T-helper 22 cell (primary cell): ENCODE measurements around the gene TWF2.

Source experiments
- DNase-seq: peaks from one replicate; pipeline ENCODE4 v3.0.0-alpha.2; 2020; ENCODE audit warnings: low read depth

TWF2 gene

DNA sequence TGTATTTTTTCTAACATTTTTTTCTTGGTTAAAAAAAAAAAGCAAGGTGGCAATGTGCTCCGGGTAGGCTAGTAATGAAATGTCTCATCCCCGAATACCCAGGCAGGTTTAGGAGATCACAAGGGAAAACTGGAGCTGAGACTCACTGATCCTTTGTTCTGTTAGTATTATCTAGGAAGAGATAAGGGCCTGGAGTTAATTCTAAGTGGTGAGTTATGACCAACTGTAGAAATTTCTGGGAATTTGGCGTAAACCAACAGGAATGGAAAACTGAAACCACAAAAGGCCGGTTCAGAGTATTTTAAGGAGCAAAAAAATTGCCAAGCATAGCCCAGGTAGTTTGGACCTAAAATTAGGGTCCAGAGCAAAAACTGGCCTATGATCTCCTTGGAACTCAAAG is 19.0 kb upstream of the TWF2 start:
- DNase-seq = no peak

- no peak for DNase-seq
Observed at GRCh38 chr3:52256622-52257021, 17.7 kb upstream of the TWF2 start.

DNA sequence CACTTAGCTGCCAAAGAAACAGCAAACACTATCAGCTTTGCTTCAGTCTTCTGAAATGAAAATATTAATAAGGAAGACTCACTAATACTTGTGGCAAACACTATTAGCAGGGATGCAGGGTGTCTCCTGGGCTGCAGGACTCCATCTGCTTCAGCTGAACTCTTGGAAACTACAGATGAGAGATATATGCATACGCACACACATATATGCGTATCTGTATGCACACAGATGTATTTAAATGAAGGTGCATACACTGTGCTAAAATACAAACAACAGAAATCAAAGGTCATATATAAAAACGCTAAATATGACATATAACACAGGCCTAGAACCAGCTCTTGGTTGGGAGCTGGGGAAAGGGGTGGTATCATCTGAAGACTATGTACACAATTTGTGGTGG is 17.2 kb upstream of the TWF2 start:
- no peak for DNase-seq

GRCh38 chr3:52254608-52255007 is 15.7 kb upstream of the TWF2 start:
- DNase-seq = no peak

DNA sequence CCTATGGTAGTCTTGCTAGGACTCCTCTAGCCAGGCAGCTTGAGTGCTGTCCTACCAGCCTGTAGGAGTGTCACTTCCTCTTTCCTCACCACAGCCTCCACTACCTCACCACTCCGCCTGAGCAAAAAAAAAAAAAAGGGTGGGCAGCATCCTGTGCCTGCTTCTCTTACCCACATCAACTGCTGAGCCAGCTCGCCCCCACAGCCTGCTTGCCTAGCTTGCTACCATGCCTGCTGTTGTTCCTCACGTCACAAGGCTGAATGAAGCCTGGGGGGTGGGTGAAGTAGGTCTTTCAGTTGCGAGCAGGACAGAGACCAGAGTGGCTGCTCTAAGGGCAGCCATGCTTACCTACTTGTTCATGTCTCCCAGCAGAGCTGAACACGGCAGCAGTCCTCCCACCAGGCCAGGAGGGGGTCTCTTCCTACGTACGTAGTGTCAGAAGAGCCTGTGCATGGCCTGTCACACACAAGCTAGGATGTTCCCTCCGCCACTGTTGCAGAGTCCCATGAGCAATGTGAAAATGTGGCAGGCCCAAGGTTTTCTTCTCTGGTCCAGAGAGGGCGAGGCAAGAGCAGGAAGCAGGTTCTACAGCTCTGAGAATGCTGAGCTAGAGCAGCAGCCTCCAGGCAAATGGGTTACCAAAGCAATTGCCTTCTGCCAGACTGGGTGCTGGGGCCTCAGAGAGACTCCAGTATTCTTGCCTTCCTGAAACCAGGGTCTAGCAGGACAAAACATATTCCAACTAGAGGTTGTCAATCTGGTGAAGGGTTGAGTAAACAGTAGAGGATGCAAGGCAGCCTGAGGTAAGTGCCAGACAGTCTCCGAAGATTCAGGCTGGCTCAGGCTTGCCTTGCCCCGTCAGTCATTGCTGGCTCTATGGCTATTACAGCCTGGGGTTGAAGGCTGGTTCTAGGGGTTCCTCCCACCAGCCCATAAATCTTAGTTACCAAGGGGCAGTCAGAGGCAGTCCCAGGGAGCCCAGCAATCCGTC is 14.7 kb upstream of the TWF2 start:
- peak; percentile 89 for DNase-seq

DNA sequence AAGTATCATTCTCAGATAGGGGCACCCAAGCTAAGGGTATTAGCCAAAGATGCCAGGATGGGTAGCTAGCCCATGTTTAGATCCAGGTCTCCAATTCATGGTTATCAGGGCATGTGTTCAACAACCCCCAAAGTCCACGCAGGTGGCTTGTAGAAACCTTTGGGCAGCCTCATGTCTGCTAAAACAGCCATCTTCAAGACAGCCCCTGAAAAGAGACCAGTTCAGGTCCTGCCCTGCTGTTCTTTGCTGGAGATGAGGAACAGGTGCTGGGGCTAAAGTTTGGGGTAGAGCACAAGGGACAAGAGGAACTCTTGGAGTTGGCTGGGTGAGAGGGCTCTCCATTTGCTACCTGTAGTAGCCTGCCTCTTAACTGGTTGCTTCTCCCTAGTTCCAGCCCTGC is 11.2 kb upstream of the TWF2 start:
- DNase-seq = no peak

- no peak for DNase-seq
Observed at GRCh38 chr3:52249683-52250082, 10.7 kb upstream of the TWF2 start.

GRCh38 chr3:52248816-52249547 is 10.0 kb upstream of the TWF2 start:
- no peak for DNase-seq

GRCh38 chr3:52248165-52248541 is 9.2 kb upstream of the TWF2 start:
- no peak for DNase-seq

- DNase-seq = no peak
Observed at GRCh38 chr3:52247409-52248164, 8.6 kb upstream of the TWF2 start.

DNA sequence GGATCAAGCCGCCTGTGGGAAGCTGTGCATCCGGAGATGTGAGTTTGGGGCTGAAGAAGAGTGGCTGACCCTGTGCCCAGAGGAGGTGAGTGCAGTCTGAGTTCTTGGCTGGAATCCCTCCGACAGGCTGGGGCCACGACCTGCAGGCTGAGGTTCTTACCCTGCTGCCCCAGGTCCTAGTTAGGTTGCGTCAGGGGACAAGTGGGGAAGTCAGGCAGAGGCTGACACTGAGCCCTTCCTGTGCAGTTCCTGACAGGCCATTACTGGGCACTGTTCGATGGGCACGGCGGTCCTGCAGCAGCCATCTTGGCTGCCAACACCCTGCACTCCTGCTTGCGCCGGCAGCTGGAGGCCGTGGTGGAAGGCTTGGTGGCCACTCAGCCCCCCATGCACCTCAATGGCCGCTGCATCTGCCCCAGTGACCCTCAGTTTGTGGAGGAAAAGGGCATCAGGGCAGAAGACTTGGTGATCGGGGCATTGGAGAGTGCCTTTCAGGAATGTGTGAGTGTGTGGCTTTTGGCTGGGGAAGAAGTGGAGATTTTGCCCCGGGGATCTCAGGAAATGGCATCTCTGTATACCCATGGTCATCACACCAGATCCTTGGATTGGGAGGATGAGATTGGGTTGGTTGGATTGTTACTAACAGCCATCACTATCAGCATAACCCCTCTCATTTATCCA is 7.9 kb upstream of the TWF2 start:
- DNase-seq = no peak

DNA sequence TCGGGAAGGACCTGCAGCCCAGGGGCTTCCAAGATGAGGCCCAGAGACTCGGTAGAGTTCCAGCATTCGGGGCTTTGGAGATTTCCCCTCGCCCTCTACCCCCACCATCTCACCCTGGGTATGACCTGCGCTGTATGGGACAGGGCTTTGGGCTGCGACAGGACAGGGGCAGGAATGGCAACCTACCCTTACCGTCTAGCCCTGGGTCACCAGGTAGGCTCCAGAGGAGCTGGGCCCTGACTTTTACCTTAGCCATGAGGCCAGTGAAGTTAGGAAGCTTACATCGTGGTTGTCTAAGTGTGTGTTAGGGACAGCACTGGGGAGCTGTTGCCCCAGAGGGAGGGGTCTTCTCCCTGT is 7.3 kb upstream of the TWF2 start:
- no peak for DNase-seq

DNA sequence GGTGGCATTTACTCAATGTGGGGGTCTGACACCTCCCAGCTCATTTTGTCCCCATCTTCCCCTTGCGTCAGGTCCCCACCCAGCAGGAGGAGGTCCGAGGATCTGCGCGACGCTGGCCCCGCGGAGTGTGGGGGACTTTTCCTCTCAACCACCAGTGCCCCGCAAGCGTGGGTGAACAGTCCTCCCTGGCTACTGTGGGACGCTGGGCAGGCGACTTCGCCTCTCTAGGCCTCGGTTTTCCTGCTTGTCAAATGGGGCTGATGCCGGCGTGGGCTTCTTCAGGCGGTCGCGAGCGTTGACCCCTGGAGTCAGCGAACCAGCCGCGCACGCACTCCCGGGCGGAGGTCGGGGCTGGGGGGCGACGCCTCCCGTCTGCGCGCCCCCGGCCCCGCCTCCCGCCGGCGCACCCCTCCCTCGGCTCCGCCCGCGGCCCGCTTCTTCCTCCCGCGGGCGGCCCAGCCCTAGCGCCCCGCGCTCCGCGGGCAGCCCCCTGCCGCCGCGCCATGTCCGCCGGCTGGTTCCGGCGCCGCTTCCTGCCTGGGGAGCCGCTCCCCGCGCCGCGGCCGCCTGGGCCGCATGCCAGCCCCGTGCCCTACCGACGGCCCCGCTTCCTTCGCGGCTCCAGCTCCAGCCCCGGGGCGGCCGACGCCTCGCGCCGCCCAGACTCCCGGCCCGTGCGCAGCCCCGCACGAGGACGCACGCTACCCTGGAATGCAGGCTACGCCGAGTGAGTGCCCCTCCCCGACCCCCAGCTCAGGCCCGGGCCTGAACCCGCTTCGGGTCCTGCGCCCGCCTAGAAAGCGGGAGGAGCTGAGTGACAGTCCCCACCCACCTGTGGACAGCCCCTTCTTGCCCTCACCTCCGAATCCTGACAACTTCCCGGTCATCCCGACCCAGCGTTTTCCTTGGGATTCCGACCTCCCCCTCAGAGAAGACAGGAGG is 6.6 kb upstream of the TWF2 start, which contains the start of gene PPM1M:
Gene PPM1M (plus strand): TSS at position 438 of the 942 bp plus-strand sequence. CDS start 66 bp downstream, at position 504.
- DNase-seq = peak; percentile 66

- DNase-seq = no peak
Observed at GRCh38 chr3:52243791-52244628, 5.1 kb upstream of the TWF2 start.

- no peak for DNase-seq
Observed at GRCh38 chr3:52242039-52242438, 3.1 kb upstream of the TWF2 start.

- no peak for DNase-seq
Observed at GRCh38 chr3:52240886-52241370, 2.0 kb upstream of the TWF2 start.

- no peak for DNase-seq
Observed at GRCh38 chr3:52240059-52240885, 1.3 kb upstream of the TWF2 start.

GRCh38 chr3:52238193-52238760 is 681 bp downstream of the TWF2 start:
- DNase-seq = no peak
